K562 (cell line): ENCODE results near the gene DHRS12. TPM values are rescaled to one million over a fixed set of nuclear protein-coding genes. Genes with fewer than 3 reads are reported as not detected.

Experiments
- ATAC-seq: fragments of 200-7000 bp; cut with Tn5 transposase; 3 replicates; pipeline ENCODE4 v1.9.1; 2020; ENCODE audit warnings: moderate library complexity
- BruUV-seq: library from RNA; stranded (reverse); fragments of 400-500 nt; replicated peaks from 2 replicates; lab custom pipeline; 2021; lab: Mats Ljungman, UMichigan
- CTCF ChIA-PET: fragments of 300-600 bp; formaldehyde crosslinking; extraction: SDS; loops from one replicate; lab custom pipeline; 2021; ENCODE audit warnings: low intra/inter-chr PET ratio; lab: Yijun Ruan, JAX
- POLR2A ChIA-PET: fragments of 300-600, 350-650 bp; sonication (Branson Sonifier 250); formaldehyde crosslinking; extraction: SDS; loops from one replicate; lab custom pipeline; 2021; ENCODE audit warnings: antibody characterized with exemption, inconsistent platforms; lab: Yijun Ruan, JAX
- DNase-seq, 4 experiments: peaks; one replicate each; pipeline versions ENCODE4 v3.0.0 to v3.0.0-alpha.2; 2011 to 2018; ENCODE audit warnings: low spot score in 3 of 4, mixed read lengths in 3 of 4; ENCODE audit errors: extremely low read depth in 1 of 4
- FAIRE-seq: peaks from 2 replicates; lab custom pipeline; 2011; peaks lifted over from hg19 to GRCh38; lab: Jason Lieb, UNC
- H2AFZ ChIP-seq: 2 replicates; pipeline ENCODE4 v1.6.0; 2011; ENCODE audit warnings: low read depth, low read length, control low read depth, inconsistent platforms
- H3K27ac ChIP-seq: fragments of 200-600 bp; 3 replicates; pipeline ENCODE4 v1.8.0; 2011; ENCODE audit warnings: low read depth, mild to moderate bottlenecking, control low read depth, inconsistent platforms, low read length, moderate library complexity, mixed read lengths; ENCODE audit errors: extremely low read depth
- H3K27me3 ChIP-seq, 2 experiments: fragments of 300-600 bp in 1 of 2; 2 replicates in 1 of 2; 3 replicates in 1 of 2; pipeline versions ENCODE4 v1.6.0 to v1.8.0; 2011; ENCODE audit warnings: inconsistent platforms in 2 of 2, low read length in 2 of 2, mild to moderate bottlenecking in 1 of 2, mixed read lengths in 1 of 2, moderate library complexity in 1 of 2; ENCODE audit not compliant: control insufficient read depth in 2 of 2, insufficient read depth in 2 of 2
- H3K36me3 ChIP-seq: fragments of 300-600 bp; 3 replicates; pipeline ENCODE4 v1.8.0; 2011; ENCODE audit warnings: mild to moderate bottlenecking, low read length, inconsistent platforms; ENCODE audit not compliant: control insufficient read depth, insufficient read depth
- H3K4me1 ChIP-seq, 2 experiments: fragments of 200-600 bp in 1 of 2; replicated peaks in 1 of 2; 2 replicates in 1 of 2; 3 replicates in 1 of 2; pipeline versions ENCODE4 v1.5.1 to v1.8.0; 2011; ENCODE audit warnings: inconsistent platforms in 2 of 2, low read length in 2 of 2, mild to moderate bottlenecking in 1 of 2, mixed read lengths in 1 of 2, moderate library complexity in 1 of 2; ENCODE audit not compliant: control insufficient read depth in 2 of 2, insufficient read depth in 2 of 2
- H3K4me2 ChIP-seq: 2 replicates; pipeline ENCODE4 v1.6.1; 2011; ENCODE audit warnings: low read length, control low read depth, inconsistent platforms, mixed read lengths; ENCODE audit not compliant: insufficient read depth
- H3K4me3 ChIP-seq: fragments of 200-600 bp; sonication (generic), shearing (Covaris generic); 2 replicates; pipeline ENCODE4 v1.5.1; 2016; ENCODE audit warnings: control low read depth, inconsistent platforms
- H3K79me2 ChIP-seq: fragments of 200-600 bp; 3 replicates; pipeline ENCODE4 v1.8.0; 2011; ENCODE audit warnings: low read length, inconsistent platforms; ENCODE audit not compliant: control insufficient read depth, insufficient read depth
- H3K9ac ChIP-seq, 2 experiments: 2 replicates each; pipeline versions ENCODE4 v1.6.0 to v1.6.1; 2011; ENCODE audit warnings: low read depth in 2 of 2, low read length in 2 of 2, control low read depth in 1 of 2, inconsistent platforms in 1 of 2, mild to moderate bottlenecking in 1 of 2, mixed read lengths in 1 of 2; ENCODE audit not compliant: insufficient read depth in 1 of 2
- H3K9me1 ChIP-seq: one replicate; pipeline ENCODE4 v1.6.0; 2011; ENCODE audit warnings: inconsistent platforms, mild to moderate bottlenecking, low read length, moderate library complexity; ENCODE audit not compliant: control insufficient read depth, insufficient read depth
- H3K9me3 ChIP-seq: replicated peaks from 2 replicates; pipeline ENCODE4 v1.5.1; 2011; ENCODE audit warnings: low read depth, low read length, inconsistent platforms; ENCODE audit not compliant: control insufficient read depth, insufficient read depth
- H4K20me1 ChIP-seq: replicated peaks from 2 replicates; pipeline ENCODE4 v1.6.1; 2011; ENCODE audit warnings: low read length, inconsistent platforms, mixed read lengths; ENCODE audit not compliant: control insufficient read depth, insufficient read depth
- RBM15 ChIP-seq: fragments of 200-400 bp; formaldehyde crosslinking; IDR thresholded peaks from 2 replicates; pipeline ENCODE4 v1.6.1; 2018; ENCODE audit warnings: mild to moderate bottlenecking, low read length, moderate library complexity; ENCODE audit not compliant: insufficient read depth
- WGBS: fragments of 100-300 bp; shearing (Covaris generic); methylation state at CpG from one replicate; pipeline ENCODE4 v1.1.6; 2016; ENCODE audit warnings: low coverage, mixed read lengths; ENCODE audit not compliant: insufficient coverage; ENCODE audit errors: missing lambda C conversion rate; 5-methylcytosine and 5-hydroxymethylcytosine counted together
- in situ Hi-C: fragments of 300-500 bp; cut with MboI; formaldehyde crosslinking; loops from 4 replicates; pipeline ENCODE4 v1.15.0; 2018; ENCODE audit warnings: inconsistent platforms, mixed read lengths
- intact Hi-C: fragments of 100-400 bp; cut with micrococcal nuclease; formaldehyde crosslinking; loops from 2 replicates; pipeline ENCODE4 v1.14.2; 2022
- polyA plus RNA-seq, 8 experiments: library from polyadenylated mRNA; depleted of rRNA in 4 of 8; stranded (reverse) in 5 of 8; unstranded in 3 of 8; fragments of >200 nt; fragmentation: Nextera tagmentation in 2 of 8; fragmentation: Illumina TruSeq in 1 of 8; extraction: Ambion mirVana in 2 of 8; extraction: Trizol in 1 of 8; gene quantifications; 2 replicates each; pipeline versions ENCODE4 v1.2.1 to v1.2.3, GENCODE V29; 2011 to 2014; ENCODE audit warnings: inconsistent platforms in 1 of 8, missing spikeins in 1 of 8
- total RNA-seq, 7 experiments: library from RNA; depleted of rRNA in 6 of 7; stranded (reverse); fragments of >200 nt in 6 of 7; fragmentation: Illumina TruSeq in 2 of 7; extraction: Trizol in 2 of 7; gene quantifications; 2 replicates each; pipeline versions ENCODE4 v1.2.1 to v1.2.3, GENCODE V29; 2011 to 2021; ENCODE audit warnings: low replicate concordance in 1 of 7
- TF ChIP-seq, protein P1 (sequence below): sonication (generic); formaldehyde crosslinking; IDR thresholded peaks from 2 replicates; pipeline ENCODE4 v1.8.1; 2023; ENCODE audit warnings: mild to moderate bottlenecking, missing genetic modification reagents

Gene DHRS12
- total and polyA plus RNA-seq, 9 of the 15 experiments (the other 6 are each of a cell fraction or from before 2014, with no cell fraction given): 0.62 to 2.7 (median 0.98) TPM

DNA sequence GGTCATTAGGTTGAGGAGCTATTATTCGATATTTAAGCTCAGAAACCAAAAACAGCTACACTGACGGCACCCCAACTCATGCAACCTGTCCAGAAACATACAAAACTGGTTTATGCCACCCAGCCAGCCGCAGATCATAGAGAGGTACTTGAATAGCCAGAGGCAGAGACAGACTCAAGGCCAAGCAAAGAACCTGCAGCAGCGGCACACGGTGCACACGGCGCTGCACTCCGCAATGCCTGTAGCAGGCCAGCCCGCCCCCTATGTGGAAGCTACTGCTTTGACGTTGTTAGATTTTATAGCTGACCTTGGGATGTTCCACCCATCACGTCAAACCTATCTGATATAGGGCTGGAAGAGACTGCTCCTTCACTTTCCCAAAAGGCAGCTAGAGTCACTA, 11.9 kb upstream of the DHRS12 start:
- no peaks in the 10 kb centered on the region for H3K9me3 ChIP-seq
- peaks cover 6 to 16% of the 10 kb centered on the region in 2 experiments; a peak in 4 of 5 replicates for H3K4me1 ChIP-seq
- ChIA-PET CTCF (interaction anchor here (1.3 kb wide), 1 partner anchor 313 kb away, joined by 4 read pairs; the partner anchor contains the start of gene NEK5), POLR2A (interaction anchor here (1.0 kb wide), 1 partner anchor 312 kb away, joined by 3 read pairs; no protein-coding TSS in a partner anchor)
- H3K4me3 ChIP-seq: no peak overlapping the region
- FAIRE-seq: no peak
- intact Hi-C loops (loop anchor here (1.0 to 2.0 kb wide), 3 partner anchors 33 to 385 kb away; no protein-coding TSS in a partner anchor), in situ Hi-C loops (no loop called here)
- H2AFZ ChIP-seq: no peak overlapping the region
- 51% methylated on average over 11 of the region's 11 CpGs for WGBS
- H3K36me3 ChIP-seq: no peaks in the 10 kb centered on the region
- H4K20me1 ChIP-seq: no peaks in the 10 kb centered on the region; the same call in 1 of the 2 replicates
- TF ChIP-seq, protein P1, sequence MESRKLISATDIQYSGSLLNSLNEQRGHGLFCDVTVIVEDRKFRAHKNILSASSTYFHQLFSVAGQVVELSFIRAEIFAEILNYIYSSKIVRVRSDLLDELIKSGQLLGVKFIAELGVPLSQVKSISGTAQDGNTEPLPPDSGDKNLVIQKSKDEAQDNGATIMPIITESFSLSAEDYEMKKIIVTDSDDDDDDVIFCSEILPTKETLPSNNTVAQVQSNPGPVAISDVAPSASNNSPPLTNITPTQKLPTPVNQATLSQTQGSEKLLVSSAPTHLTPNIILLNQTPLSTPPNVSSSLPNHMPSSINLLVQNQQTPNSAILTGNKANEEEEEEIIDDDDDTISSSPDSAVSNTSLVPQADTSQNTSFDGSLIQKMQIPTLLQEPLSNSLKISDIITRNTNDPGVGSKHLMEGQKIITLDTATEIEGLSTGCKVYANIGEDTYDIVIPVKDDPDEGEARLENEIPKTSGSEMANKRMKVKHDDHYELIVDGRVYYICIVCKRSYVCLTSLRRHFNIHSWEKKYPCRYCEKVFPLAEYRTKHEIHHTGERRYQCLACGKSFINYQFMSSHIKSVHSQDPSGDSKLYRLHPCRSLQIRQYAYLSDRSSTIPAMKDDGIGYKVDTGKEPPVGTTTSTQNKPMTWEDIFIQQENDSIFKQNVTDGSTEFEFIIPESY (CRISPR knock-in tag): peak; percentile 70; the same call in 1 of the 2 replicates
- no peak for TF ChIP-seq RBM15
- H3K9ac ChIP-seq: no peak overlapping the region
- H3K27me3 ChIP-seq: peaks cover 0 to 26% of the 10 kb centered on the region in 2 experiments; a peak in 4 of 5 replicates
- no peak overlapping the region for H3K27ac ChIP-seq
- no peaks in the 10 kb centered on the region for H3K79me2 ChIP-seq
- no peaks in the 10 kb centered on the region for H3K9me1 ChIP-seq
- no peak for DNase-seq
- BruUV-seq: no TSS peak
- H3K4me2 ChIP-seq: no peak overlapping the region
- ATAC-seq: peak; percentile 49
